OCI-LY1 (cell line): ENCODE data around the gene CCR7.

Experiments
- CTCF ChIP-seq: fragments of 200-600 bp; sonication (generic), shearing (Covaris generic); IDR thresholded peaks from 2 replicates; pipeline ENCODE4 v1.5.1; 2017; ENCODE audit warnings: mild to moderate bottlenecking, antibody characterized with exemption, low read length, moderate library complexity, mixed read lengths
- EZH2 ChIP-seq: fragments of 200-600 bp; sonication (generic), shearing (Covaris generic); IDR thresholded peaks from 2 replicates; pipeline ENCODE4 v1.8.0; 2017; ENCODE audit warnings: borderline replicate concordance, mixed run types, mild to moderate bottlenecking, antibody characterized with exemption, low read length, moderate library complexity, mixed read lengths

GRCh38 chr17:40515011-40515410 is 50.3 kb downstream of the CCR7 start:
- TF ChIP-seq CTCF (no peak), EZH2 (no peak)
